ENCODE results near the gene KDR.

DNA sequence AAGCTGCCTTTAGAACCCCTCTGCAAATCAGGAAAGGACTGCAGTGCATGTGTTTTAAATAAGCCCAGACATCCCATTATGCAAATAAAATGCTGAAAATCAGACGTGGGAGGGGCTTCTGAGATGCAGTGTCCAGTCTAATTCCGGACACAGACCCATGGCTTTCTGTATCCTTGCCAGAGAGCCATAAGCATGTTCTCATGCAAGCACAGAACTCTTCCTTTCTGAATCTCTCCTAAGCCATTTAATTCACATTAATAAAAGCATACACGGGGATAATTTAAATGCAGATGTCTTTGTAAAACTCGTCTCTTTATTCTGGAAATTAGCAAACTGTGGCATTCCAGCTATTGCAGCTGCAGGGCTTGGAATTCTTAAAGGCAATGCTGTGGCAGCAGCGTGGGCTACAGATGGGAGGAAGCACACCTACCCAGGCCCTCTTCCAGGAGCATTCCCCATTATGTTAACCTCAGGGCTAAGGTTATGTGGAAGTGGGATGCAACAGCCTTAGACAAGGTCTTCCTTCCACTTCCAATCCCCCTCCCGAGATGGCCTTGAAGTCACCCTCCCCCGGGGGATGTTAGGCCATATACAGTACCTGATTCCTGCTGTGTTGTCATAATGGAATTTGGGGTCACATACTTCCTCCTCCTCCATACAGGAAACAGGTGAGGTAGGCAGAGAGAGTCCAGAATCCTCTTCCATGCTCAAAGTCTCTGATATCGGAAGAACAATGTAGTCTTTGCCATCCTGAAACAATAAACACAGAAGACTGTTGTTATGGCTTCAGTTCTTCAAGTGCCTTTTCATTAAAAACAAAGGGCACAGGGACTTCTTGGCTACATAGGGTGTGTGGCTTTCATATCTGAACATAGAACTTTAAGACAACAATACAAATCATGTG, 38.1 kb downstream of the KDR start:
- TF ChIP-seq, protein P1, sequence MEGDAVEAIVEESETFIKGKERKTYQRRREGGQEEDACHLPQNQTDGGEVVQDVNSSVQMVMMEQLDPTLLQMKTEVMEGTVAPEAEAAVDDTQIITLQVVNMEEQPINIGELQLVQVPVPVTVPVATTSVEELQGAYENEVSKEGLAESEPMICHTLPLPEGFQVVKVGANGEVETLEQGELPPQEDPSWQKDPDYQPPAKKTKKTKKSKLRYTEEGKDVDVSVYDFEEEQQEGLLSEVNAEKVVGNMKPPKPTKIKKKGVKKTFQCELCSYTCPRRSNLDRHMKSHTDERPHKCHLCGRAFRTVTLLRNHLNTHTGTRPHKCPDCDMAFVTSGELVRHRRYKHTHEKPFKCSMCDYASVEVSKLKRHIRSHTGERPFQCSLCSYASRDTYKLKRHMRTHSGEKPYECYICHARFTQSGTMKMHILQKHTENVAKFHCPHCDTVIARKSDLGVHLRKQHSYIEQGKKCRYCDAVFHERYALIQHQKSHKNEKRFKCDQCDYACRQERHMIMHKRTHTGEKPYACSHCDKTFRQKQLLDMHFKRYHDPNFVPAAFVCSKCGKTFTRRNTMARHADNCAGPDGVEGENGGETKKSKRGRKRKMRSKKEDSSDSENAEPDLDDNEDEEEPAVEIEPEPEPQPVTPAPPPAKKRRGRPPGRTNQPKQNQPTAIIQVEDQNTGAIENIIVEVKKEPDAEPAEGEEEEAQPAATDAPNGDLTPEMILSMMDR (IDR thresholded peaks at IDR 0.05): no peak
- TF ChIP-seq POLR2AphosphoS5 (IDR thresholded peaks at IDR 0.05; ENCODE audit: low read depth, low read length) (no peak), ELF1 (IDR thresholded peaks at IDR 0.05) (no peak), RAD21 (IDR thresholded peaks at IDR 0.05; ENCODE audit: low read length) (no peak), SMC3 (IDR thresholded peaks at IDR 0.05; ENCODE audit: low read depth, low read length) (no peak)
- TF ChIP-seq, protein P2, sequence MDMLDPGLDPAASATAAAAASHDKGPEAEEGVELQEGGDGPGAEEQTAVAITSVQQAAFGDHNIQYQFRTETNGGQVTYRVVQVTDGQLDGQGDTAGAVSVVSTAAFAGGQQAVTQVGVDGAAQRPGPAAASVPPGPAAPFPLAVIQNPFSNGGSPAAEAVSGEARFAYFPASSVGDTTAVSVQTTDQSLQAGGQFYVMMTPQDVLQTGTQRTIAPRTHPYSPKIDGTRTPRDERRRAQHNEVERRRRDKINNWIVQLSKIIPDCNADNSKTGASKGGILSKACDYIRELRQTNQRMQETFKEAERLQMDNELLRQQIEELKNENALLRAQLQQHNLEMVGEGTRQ (IDR thresholded peaks at IDR 0.05; ENCODE audit: borderline replicate concordance, low read depth, low read length): no peak

Measured in SK-N-SH (cell line).